ENCODE data around the gene C1orf115.
"Not testable (repeated sequence)": the region's sequence is repeated elsewhere in the genome, so short reads cannot be mapped to it uniquely, and the experiment has no call there.

The C1orf115 gene

DNA sequence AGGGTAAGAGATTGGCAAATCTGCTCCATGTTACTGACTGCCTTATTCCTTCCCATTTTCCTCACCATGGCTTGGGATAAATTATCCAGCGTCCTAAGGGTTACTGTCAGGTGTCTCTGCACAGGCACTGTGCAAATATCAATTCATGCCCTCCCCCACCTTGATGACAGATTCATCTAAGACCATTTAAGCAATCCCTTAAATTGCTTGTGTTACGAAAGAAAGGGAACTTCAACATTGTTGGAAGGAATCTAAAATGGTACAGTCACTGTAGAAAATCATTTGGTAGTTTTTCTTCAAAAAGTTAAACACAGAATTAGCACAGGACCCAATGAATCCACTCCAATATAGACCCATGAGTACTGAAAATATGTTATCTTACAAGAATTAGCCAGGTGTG is 40.3 kb downstream of the C1orf115 start:
- DNase-seq = no peak

DNA sequence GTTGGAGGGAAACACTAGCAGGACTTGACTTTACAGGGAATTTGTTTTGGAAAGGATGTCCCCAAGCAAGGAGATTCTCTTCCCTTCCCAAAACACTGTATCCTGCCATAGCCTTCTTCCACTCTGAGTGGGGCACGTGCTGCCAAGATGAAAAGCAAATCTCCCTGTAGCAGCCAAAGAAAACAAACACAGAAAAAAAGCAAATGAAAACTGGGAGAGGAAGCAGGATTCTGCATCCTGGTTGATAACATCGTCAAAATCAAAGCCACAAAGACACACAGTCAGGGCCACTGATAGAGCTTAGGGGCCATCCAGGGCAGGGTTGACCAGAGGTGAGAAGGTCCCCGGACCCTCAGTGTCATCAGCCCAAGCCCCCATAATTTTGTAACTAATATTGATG is 42.0 kb downstream of the C1orf115 start:
- no peak for DNase-seq

DNA sequence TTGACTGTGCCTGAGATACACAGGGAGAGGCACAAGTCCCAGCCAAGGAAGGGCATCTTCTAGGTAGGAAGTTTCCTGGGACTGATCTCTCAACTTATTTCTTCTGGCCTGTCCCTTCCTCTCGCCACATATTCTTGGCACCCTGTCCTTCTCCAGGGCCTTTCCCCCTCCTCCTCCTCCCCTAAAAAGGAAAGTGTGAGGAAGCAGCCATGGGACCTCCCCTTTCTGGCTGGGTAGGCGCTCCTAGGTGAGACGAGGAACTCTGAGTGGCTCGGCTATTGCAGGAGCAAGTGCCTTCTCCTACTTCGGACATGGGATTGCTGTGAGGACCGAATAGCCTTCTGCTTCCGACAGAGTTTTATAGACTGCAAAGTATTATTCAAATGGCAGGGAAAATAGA is 42.5 kb downstream of the C1orf115 start:
- DNase-seq = no peak

DNA sequence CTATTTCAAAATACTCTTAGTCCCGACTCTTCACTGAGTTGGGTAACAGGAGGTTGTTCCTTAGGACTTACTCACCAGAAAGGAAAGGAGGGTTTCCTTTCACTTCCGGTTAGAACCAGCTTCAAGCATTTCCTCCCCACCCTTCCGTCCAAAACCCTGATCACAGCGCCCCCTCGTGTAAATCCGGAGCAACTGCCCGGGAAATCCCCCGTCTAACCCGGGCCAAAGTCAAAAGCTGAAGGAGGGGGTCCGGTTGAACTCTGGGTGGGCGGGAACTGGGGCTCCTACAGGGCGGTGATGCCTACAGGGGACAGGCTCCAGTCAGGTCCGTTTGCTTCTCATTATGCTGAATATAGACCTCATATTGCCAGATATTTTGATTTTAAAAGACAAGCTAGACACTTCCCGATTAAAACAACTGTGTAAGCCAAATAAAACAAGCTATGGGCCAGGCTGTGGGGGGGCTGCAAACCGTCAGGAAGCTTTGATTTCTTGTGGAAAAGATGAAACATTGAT is 43.0 kb downstream of the C1orf115 start:
- peak; percentile 55 to 76 for DNase-seq

DNA sequence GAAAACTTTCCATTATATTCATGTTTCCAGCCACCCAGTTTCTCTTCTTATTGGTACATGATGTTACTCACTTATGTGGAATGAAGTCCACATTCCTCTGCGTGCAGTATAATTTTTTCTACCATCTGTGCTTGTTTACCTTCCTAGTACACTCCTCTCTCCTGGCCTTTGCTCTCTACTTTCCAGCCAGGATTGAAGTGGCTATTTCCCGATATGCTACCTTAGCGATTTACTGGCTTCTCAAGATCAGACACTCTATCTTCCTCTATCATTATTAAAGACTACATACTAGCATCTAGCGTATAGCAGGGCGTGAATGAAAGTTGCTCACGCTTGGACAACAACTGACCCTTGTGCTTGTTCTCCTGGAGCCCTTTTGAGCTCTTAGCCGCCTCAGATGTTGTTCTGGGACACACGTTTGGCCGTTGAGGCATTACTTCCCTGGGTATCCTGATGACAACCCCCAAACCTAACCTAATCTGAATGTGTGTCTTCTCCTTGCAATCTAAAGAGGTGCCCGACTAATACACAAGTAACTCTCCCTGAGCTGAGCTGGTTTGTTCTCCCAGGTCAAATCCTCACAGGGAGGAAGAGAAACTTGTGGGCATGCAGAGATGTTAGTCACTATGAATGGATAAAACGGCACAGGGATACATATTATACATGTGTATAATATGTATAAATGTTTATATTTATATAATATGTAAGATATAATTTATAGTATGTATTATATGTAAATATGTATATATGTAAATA is 44.6 kb downstream of the C1orf115 start:
- peak in 1 of 2 experiments; percentile 20 for DNase-seq

DNA sequence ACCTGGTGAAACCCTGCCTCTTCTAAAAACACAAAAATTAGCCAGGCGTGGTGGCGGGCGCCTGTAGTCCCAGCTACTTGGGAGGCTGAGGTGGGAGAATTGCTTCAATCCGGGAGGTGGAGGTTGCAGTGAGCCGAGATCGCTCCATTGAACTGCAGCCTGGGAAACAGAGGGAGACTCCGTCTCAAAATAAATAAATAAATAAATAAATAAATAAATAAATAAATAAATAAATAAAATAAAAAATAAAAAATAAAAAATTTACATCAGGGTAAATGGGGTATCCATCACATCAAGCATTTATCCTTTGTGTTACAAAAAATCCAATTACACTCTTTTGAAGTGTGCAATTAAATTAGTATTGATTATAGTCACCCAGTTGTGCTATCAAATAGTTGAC is 46.1 kb downstream of the C1orf115 start:
- DNase-seq = not testable (repeated sequence)

DNA sequence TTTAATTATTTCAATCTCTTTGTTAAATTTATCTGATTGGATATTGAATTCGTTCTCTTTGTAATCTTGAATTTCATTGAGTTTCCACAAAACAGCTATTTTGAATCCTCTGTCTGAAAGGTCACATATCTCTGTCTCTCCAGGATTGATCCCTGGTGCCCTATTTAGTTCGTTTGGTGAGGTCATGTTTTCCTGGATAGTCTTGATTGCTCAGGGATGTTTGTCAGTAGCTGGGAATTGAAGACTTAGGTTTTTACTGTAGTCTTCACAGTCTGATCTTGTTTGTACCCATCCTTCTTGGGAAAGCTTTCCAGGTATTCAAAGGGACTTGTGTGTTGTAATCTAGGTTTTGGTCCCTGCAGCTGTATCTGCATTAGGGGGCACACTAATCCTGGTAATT is 51.2 kb downstream of the C1orf115 start:
- no peak for DNase-seq

DNA sequence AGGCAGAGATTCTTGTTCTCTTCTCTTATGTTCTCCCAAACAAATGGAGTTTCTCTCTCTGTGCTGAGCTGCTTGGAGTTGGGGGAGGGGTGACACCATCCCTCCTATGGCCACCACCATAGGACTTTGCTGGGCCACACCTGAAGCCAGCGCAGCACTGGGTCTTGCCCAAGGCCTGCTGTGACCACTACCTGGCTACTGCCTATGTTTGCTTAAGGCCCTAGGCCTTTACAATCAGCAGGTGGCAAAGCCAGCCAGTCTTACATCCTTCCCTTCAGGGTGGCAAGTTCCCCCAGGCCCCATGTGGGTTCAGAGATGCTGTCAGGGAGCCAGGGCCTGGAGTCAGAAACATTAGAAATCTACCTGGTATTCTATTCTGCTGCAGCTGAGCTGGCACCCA is 51.7 kb downstream of the C1orf115 start:
- no peak for DNase-seq

DNA sequence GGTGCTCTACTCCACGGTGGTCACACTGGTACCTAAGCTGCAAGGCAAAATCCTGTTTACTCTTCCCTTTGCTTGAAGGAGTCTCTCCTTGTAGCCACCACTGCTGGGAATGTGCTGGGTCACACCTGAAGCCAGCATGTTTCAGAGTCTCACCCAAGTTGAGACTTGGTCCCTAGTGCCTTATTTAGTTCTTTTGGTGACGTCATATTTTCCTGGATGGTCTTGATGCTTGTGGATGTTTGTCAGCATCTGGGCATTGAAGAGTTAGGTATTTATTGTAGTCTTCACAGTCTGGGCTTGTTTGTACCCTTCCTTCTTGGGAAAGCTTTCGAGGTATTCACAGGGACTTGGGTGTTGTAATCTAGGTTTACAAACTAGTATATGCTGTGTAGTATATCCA is 52.4 kb downstream of the C1orf115 start:
- no peak for DNase-seq

DNA sequence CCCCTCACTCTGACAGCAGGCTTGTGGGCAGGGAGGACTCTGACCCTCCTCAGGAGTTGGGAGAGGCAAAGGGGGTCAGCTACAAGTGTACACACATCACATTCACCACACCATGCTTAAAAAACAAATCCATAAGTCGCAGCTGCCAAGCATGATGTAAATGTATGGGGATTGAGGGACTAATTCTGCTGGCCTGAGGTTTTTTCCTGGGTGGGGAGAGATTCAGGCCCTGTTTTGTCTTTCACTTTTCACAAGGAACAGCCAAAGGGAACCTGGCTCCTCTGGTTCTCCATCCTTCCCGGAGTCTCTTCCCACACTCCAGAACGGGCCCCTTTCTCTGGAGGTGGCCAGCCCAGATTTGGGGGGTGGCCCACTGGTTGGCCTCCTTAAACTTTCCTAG is 56.7 kb downstream of the C1orf115 start:
- no peak for DNase-seq

DNA sequence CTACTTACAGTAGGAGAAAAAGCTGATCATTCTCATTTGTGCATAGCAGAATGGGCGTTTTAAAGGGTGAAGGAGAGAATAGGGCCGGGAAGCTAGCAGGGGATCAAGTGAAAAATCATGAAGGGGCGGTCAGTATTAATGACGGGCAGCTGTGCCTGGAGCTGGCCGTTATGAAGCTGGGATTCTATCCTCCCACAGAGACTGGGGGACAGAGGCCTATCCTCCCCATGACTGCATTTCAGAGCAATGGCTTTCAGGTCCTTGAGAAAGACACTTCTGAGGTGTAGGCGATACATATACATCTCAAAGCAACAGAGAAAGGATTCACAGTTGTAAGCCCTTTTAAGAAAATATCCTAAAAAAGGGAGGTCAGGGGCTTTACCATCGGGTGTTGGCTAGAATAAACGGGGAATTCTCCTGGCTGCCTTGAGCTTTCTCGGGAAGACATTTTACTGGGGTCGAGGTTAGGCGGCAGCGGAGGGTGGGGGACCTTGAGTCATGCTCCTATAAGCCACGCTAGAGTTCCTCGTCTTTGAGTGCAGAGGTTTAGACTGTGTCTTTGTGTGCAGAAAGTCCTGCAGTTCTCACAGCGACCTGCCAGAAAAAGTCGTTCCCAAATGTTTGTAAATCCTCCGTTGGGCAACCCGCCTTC is 57.4 kb downstream of the C1orf115 start:
- no peak for DNase-seq

DNA sequence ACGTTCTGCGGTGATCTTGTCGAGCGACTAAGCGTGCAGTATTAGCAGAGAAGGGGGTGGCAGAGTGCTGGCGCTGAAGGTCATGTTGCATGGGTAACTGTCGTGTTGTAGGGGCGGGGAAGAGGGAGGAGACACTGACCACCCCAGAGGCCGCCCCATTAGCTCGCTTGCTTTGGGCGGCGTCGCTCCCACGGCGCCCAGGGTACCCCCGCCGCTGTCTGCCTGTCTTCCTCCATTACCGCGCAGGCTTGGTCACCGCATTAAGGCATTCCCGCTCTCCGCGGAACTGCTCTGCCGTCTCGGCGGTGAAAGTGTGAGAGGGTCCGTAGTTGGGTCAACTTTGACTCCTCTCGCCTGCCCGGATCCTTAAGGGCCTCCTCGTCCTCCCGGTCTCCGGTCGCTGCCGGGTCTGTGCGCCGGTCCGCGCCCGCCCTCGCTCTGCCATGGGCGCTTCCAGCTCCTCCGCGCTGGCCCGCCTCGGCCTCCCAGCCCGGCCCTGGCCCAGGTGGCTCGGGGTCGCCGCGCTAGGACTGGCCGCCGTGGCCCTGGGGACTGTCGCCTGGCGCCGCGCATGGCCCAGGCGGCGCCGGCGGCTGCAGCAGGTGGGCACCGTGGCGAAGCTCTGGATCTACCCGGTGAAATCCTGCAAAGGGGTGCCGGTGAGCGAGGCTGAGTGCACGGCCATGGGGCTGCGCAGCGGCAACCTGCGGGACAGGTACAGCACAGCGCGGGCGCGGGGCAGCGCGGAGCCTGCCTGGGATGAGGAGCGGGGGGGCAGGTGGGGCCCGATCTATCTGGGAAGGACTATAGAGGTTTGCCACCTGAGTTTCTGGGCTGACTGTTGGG is 58.1 kb downstream of the C1orf115 start, which contains the start of gene MTARC2:
MTARC2 (plus strand) TSS at position 234 of the 846 bp plus-strand sequence; CDS start at position 444, 210 bp downstream.
- peak; percentile 31 to 77 for DNase-seq
